ENCODE results near the gene MSI2.

The MSI2 gene

DNA sequence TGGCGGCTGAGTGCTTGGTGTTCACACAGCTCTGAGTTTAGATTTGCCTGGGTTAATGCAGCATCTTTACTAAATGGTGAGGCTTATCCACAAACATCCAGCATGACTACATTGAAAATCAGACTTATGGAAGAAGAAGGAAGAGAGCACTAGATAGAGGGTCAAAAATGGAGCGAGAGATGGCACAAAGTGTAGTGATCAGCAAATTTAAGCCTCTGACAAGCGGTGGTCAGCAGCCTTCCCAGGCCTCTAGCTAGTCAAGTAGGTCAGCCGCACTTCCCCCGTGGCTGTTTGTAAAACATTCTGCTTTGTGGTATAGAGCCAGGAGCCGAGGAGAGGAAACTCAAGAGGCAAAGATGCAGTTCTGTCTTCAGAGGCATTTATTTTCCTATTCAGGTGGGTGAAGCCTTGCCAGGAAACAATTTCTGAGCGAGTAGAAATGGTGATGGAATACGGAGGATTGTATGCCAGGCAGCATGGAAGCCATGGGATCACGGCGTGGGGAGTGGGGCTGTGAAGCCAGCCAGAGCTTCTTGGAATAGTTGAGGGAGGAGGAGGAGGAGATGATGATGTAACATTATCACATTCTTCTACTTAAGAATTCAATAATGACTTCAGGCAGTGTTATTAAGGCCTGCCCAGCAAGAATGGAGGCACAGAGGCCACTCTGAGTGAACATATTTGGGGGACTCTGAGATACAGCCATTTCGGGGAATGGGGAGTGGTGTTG is 118.9 kb downstream of the MSI2 start (continued):
- no peak for TF ChIP-seq RARB (CRISPR knock-in tag; IDR thresholded peaks at IDR 0.05)

DNA sequence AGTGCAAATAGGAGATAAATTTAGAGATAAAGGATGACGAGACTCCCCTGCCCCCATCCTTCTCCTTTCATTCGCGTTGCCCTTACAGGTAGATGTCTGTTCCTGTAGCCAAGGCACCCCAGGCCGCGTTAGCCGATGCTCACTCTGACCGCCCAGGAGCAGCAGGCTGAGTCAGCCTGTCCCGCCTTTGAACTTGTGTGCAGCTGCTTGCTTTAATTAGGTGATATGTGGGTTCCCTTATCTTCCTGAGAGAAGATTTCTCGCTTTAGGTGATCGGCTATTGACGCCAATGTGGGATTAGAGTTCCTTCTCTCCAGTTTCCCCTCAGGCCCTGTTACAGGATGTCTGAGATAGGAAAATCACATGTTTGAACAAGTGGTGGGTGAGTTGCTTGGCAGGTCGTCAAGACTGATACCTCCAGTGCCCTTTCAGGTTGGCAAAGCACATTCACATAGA is 119.5 kb downstream of the MSI2 start:
- TF ChIP-seq, protein P1, sequence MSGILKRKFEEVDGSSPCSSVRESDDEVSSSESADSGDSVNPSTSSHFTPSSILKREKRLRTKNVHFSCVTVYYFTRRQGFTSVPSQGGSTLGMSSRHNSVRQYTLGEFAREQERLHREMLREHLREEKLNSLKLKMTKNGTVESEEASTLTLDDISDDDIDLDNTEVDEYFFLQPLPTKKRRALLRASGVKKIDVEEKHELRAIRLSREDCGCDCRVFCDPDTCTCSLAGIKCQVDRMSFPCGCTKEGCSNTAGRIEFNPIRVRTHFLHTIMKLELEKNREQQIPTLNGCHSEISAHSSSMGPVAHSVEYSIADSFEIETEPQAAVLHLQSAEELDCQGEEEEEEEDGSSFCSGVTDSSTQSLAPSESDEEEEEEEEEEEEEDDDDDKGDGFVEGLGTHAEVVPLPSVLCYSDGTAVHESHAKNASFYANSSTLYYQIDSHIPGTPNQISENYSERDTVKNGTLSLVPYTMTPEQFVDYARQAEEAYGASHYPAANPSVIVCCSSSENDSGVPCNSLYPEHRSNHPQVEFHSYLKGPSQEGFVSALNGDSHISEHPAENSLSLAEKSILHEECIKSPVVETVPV (CRISPR knock-in tag; IDR thresholded peaks at IDR 0.05): no peak
- no peak for TF ChIP-seq TOX (CRISPR knock-in tag; IDR thresholded peaks at IDR 0.05; ENCODE audit: borderline replicate concordance)
- TF ChIP-seq ZFP3 (CRISPR knock-in tag; IDR thresholded peaks at IDR 0.05): no peak
- TF ChIP-seq ZNF565 (CRISPR knock-in tag; conservative IDR thresholded peaks at IDR 0.05; ENCODE audit: low read depth): no peak
- no peak for TF ChIP-seq ESRRG (CRISPR knock-in tag; IDR thresholded peaks at IDR 0.05)
- TF ChIP-seq RARB (CRISPR knock-in tag; IDR thresholded peaks at IDR 0.05): no peak
- TF ChIP-seq ARNTL (CRISPR knock-in tag; IDR thresholded peaks at IDR 0.05; ENCODE audit: borderline replicate concordance, low read depth): no peak
- no peak for TF ChIP-seq ZNF8 (CRISPR knock-in tag; IDR thresholded peaks at IDR 0.05)
- TF ChIP-seq, protein P2, sequence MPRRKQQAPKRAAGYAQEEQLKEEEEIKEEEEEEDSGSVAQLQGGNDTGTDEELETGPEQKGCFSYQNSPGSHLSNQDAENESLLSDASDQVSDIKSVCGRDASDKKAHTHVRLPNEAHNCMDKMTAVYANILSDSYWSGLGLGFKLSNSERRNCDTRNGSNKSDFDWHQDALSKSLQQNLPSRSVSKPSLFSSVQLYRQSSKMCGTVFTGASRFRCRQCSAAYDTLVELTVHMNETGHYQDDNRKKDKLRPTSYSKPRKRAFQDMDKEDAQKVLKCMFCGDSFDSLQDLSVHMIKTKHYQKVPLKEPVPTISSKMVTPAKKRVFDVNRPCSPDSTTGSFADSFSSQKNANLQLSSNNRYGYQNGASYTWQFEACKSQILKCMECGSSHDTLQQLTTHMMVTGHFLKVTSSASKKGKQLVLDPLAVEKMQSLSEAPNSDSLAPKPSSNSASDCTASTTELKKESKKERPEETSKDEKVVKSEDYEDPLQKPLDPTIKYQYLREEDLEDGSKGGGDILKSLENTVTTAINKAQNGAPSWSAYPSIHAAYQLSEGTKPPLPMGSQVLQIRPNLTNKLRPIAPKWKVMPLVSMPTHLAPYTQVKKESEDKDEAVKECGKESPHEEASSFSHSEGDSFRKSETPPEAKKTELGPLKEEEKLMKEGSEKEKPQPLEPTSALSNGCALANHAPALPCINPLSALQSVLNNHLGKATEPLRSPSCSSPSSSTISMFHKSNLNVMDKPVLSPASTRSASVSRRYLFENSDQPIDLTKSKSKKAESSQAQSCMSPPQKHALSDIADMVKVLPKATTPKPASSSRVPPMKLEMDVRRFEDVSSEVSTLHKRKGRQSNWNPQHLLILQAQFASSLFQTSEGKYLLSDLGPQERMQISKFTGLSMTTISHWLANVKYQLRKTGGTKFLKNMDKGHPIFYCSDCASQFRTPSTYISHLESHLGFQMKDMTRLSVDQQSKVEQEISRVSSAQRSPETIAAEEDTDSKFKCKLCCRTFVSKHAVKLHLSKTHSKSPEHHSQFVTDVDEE (CRISPR knock-in tag; IDR thresholded peaks at IDR 0.05): no peak
- no peak for TF ChIP-seq TCF4 (CRISPR knock-in tag; IDR thresholded peaks at IDR 0.05; ENCODE audit: borderline replicate concordance)
- no peak for TF ChIP-seq OSR1 (CRISPR knock-in tag; IDR thresholded peaks at IDR 0.05)
- TF ChIP-seq, protein P3, sequence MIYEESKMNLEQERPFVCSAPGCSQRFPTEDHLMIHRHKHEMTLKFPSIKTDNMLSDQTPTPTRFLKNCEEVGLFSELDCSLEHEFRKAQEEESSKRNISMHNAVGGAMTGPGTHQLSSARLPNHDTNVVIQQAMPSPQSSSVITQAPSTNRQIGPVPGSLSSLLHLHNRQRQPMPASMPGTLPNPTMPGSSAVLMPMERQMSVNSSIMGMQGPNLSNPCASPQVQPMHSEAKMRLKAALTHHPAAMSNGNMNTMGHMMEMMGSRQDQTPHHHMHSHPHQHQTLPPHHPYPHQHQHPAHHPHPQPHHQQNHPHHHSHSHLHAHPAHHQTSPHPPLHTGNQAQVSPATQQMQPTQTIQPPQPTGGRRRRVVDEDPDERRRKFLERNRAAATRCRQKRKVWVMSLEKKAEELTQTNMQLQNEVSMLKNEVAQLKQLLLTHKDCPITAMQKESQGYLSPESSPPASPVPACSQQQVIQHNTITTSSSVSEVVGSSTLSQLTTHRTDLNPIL (CRISPR knock-in tag; IDR thresholded peaks at IDR 0.05; ENCODE audit: low read depth): no peak
- TF ChIP-seq CSDC2 (CRISPR knock-in tag; IDR thresholded peaks at IDR 0.05): no peak
- no peak for ATAC-seq

DNA sequence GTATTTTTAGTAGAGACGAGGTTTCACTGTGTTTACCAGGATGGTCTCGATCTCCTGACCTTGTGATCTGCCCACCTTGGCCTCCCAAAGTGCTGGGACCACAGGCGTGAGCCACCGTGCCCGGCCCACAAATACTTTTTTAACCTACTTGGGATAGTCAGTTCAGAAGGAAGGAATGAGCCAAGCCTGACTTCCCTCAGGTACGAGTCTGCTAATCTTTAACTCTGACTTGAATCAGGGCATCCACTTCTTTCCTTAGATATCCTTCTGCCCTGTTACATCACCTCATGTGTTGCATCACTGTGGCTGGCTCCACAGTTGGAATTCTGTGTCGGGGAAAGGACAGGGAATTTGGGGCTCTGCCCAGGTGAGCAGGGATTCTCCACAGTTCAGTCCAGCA is 120.8 kb downstream of the MSI2 start:
- TF ChIP-seq TCF4 (CRISPR knock-in tag; IDR thresholded peaks at IDR 0.05; ENCODE audit: borderline replicate concordance) (no peak), ZNF70 (CRISPR knock-in tag; IDR thresholded peaks at IDR 0.05) (no peak), ISL1 (CRISPR knock-in tag; IDR thresholded peaks at IDR 0.05) (no peak), ZC3H10 (CRISPR knock-in tag; IDR thresholded peaks at IDR 0.05) (no peak), ESRRG (CRISPR knock-in tag; IDR thresholded peaks at IDR 0.05) (no peak), ZNF565 (CRISPR knock-in tag; conservative IDR thresholded peaks at IDR 0.05; ENCODE audit: low read depth) (no peak)
- ATAC-seq: no peak

DNA sequence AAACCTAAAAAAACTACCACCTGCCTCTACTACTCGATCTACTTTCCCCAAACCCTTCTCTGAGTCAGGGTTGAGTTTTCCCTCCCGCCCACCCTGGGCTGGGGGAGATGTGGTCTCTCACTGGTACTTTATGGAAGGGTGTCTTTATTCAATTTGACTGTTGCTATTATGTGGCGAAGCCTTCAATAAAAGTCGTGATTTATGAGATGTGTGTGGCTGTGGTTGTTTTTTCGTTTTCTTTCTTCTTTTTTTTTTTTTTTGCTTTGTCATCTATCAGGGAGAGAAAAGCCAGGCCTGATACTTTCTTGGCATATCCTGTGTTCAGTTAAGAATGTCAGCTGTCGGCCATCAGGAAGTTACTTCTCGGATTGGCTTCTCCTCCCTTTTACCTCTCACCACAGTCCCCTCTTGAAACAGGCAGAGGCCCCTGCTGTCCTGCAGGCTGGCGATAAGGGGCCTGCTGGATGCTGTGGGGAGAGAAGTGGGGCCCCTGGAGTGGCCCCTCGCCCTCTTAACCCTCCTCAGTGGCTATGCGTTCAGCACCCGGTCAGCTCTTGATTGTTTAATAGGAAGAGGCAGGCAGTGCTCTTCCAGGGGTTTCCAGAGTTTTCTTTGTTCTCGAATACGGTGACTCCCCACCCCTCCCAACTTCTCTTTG is 123.0 kb downstream of the MSI2 start:
- peak; percentile 92 for ATAC-seq
- TF ChIP-seq, protein P1 (CRISPR knock-in tag; IDR thresholded peaks at IDR 0.05): no peak
- TF ChIP-seq ISL1 (CRISPR knock-in tag; IDR thresholded peaks at IDR 0.05) (peak; percentile 83), ZNF70 (CRISPR knock-in tag; IDR thresholded peaks at IDR 0.05) (no peak), ZNF8 (CRISPR knock-in tag; IDR thresholded peaks at IDR 0.05) (no peak), PPARA (CRISPR knock-in tag; IDR thresholded peaks at IDR 0.05; ENCODE audit: borderline replicate concordance) (no peak), TCF4 (CRISPR knock-in tag; IDR thresholded peaks at IDR 0.05; ENCODE audit: borderline replicate concordance) (peak; percentile 65), ZNF565 (CRISPR knock-in tag; conservative IDR thresholded peaks at IDR 0.05; ENCODE audit: low read depth) (no peak), ESRRG (CRISPR knock-in tag; IDR thresholded peaks at IDR 0.05) (no peak), SNAI2 (CRISPR knock-in tag; IDR thresholded peaks at IDR 0.05) (no peak)
- TF ChIP-seq, protein P4, sequence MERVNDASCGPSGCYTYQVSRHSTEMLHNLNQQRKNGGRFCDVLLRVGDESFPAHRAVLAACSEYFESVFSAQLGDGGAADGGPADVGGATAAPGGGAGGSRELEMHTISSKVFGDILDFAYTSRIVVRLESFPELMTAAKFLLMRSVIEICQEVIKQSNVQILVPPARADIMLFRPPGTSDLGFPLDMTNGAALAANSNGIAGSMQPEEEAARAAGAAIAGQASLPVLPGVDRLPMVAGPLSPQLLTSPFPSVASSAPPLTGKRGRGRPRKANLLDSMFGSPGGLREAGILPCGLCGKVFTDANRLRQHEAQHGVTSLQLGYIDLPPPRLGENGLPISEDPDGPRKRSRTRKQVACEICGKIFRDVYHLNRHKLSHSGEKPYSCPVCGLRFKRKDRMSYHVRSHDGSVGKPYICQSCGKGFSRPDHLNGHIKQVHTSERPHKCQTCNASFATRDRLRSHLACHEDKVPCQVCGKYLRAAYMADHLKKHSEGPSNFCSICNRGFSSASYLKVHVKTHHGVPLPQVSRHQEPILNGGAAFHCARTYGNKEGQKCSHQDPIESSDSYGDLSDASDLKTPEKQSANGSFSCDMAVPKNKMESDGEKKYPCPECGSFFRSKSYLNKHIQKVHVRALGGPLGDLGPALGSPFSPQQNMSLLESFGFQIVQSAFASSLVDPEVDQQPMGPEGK (CRISPR knock-in tag; IDR thresholded peaks at IDR 0.05; ENCODE audit: borderline replicate concordance): 0 out of 2 replicates have a peak, but pooled peaks have one; percentile 32
- TF ChIP-seq, protein P5, sequence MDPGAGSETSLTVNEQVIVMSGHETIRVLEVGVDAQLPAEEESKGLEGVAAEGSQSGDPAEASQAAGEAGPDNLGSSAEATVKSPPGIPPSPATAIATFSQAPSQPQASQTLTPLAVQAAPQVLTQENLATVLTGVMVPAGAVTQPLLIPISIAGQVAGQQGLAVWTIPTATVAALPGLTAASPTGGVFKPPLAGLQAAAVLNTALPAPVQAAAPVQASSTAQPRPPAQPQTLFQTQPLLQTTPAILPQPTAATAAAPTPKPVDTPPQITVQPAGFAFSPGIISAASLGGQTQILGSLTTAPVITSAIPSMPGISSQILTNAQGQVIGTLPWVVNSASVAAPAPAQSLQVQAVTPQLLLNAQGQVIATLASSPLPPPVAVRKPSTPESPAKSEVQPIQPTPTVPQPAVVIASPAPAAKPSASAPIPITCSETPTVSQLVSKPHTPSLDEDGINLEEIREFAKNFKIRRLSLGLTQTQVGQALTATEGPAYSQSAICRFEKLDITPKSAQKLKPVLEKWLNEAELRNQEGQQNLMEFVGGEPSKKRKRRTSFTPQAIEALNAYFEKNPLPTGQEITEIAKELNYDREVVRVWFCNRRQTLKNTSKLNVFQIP (CRISPR knock-in tag; IDR thresholded peaks at IDR 0.05; ENCODE audit: borderline replicate concordance, low read depth): no peak
